Measurements from ENCODE around the gene RASA1. TPM values are rescaled to one million over a fixed set of nuclear protein-coding genes. Genes with fewer than 3 reads are reported as not detected.
"Not testable (repeated sequence)": the region's sequence is repeated elsewhere in the genome, so short reads cannot be mapped to it uniquely, and the experiment has no call there.

RASA1 gene
- total RNA-seq, 4 donors from 2014 or later = 23.8 to 27.2 (median 26.0) TPM

DNA sequence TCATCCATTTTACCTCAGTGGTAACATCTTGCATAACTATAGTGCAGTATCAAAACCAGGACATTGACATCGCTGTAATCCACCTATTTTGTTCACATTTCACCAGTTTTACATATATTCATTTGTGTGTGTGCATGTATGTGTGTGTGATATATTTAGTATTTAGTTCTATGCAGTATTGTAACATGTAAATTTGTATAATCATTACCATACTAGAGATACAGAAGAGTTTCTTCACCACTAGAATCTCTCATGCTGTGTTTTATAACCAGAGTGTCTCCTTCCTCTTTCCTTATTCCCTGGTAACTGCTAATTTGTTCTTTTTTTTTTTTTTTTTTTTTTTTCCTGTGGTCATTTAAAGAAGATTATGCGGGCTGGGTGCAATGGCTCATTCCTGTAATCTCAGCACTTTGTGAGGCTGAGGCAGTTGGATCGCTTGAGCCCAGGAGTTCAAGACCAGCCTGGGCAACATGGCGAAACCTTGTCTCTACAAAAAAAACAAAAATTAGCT, 11.0 kb downstream of the RASA1 start:
- Histone ChIP-seq H3K36me3 (peaks cover 0 to 4% of the 10 kb centered on the region in 2 donors), H3K4me3 (no peak overlapping the region), H3K4me1 (peaks cover 0 to 17% (median 0%) of the 10 kb centered on the region in 3 donors), H3K9me3 (no peaks in the 10 kb centered on the region), H3K27me3 (no peaks in the 10 kb centered on the region), H3K27ac (no peak overlapping the region)
- TF ChIP-seq, protein P1, sequence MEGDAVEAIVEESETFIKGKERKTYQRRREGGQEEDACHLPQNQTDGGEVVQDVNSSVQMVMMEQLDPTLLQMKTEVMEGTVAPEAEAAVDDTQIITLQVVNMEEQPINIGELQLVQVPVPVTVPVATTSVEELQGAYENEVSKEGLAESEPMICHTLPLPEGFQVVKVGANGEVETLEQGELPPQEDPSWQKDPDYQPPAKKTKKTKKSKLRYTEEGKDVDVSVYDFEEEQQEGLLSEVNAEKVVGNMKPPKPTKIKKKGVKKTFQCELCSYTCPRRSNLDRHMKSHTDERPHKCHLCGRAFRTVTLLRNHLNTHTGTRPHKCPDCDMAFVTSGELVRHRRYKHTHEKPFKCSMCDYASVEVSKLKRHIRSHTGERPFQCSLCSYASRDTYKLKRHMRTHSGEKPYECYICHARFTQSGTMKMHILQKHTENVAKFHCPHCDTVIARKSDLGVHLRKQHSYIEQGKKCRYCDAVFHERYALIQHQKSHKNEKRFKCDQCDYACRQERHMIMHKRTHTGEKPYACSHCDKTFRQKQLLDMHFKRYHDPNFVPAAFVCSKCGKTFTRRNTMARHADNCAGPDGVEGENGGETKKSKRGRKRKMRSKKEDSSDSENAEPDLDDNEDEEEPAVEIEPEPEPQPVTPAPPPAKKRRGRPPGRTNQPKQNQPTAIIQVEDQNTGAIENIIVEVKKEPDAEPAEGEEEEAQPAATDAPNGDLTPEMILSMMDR (IDR thresholded peaks at IDR 0.05) = no peak
- TF ChIP-seq EP300 (IDR thresholded peaks at IDR 0.05) = no peak
- no peak for TF ChIP-seq POLR2AphosphoS5 (IDR thresholded peaks at IDR 0.05)
- no peak for TF ChIP-seq POLR2A (IDR thresholded peaks at IDR 0.05)
- ATAC-seq = no peak
- WGBS, 2 donors (ENCODE audit: low coverage in 1 of 2) = 100% methylated on average over 1 to 2 of the region's 4 CpGs

- H3K27me3 ChIP-seq = no peaks in the 10 kb centered on the region
- H3K4me1 ChIP-seq = peaks cover 0 to 9% (median 0%) of the 10 kb centered on the region in 3 donors
- 71 to 92% methylated on average over 1 to 2 of the region's 2 CpGs for WGBS, 2 donors (ENCODE audit: low coverage in 1 of 2)
- ATAC-seq = no peak
- no peaks in the 10 kb centered on the region for H3K9me3 ChIP-seq
- no peak for TF ChIP-seq POLR2A (IDR thresholded peaks at IDR 0.05)
- TF ChIP-seq, protein P1 (IDR thresholded peaks at IDR 0.05) = no peak
- no peak for TF ChIP-seq EP300 (IDR thresholded peaks at IDR 0.05)
- TF ChIP-seq POLR2AphosphoS5 (IDR thresholded peaks at IDR 0.05) = no peak
- no peak overlapping the region for H3K4me3 ChIP-seq
- no peak overlapping the region for H3K27ac ChIP-seq
- H3K36me3 ChIP-seq = peaks cover 0 to 6% of the 10 kb centered on the region in 2 donors
Observed at GRCh38 chr5:87282269-87282668, 14.6 kb downstream of the RASA1 start.

DNA sequence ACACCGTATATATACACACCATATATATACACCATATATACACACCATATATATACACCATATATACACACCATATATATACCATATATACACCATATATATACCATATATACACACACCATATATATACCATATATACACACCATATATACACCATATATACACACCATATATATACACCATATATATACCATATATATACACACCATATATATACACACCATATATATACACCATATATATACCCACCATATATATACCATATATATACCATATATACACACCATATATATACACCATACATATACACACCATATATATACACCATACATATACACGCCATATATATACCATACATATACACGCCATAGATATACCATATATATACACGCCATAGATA, 19.6 kb downstream of the RASA1 start:
- ATAC-seq, H3K4me1 ChIP-seq, H3K4me3 ChIP-seq, H3K27ac ChIP-seq, H3K27me3 ChIP-seq, H3K9me3 ChIP-seq: not testable (repeated sequence)
- H3K36me3 ChIP-seq = peaks cover 0 to 11% of the 10 kb centered on the region in 2 donors
- WGBS, 2 donors (ENCODE audit: low coverage in 1 of 2) = 93 to 99% methylated on average over 4 of the region's 4 CpGs

DNA sequence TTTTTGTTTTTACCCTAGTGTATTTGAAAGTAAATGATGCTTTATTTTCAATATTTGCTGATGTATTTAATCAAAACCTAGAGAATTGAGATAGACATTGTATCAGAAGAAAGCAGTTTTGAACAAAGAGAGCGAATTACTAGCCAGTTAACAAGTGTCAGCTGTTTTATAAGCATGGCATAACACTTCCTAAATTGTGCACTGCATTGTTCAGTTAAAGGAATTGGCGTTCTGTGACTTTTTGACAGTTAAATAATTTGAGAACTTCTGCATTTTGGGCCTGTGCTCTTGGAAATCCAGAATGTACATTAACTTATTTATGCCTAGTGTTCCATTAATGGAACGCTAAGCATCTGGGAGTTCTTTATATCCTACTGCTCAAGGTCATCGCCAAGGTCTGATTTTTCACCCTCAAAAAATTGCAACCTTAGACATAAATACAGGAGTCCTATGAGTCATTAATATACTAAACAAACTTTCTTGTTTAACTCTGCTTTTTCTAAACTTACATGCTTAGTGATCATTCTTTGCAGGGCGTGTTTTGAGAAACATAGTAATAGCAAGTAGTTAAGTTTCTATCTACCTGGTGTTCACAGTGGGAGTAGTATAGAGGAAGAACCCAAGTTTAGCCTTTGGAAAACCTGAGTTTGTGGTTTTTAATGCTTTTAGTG, 31.1 kb downstream of the RASA1 start:
- TF ChIP-seq, protein P1 (IDR thresholded peaks at IDR 0.05) = no peak
- Histone ChIP-seq H3K27me3 (no peaks in the 10 kb centered on the region), H3K36me3 (peaks cover 0 to 2% of the 10 kb centered on the region in 2 donors), H3K9me3 (no peaks in the 10 kb centered on the region), H3K4me3 (no peak overlapping the region), H3K27ac (no peak overlapping the region), H3K4me1 (peaks cover 0 to 26% (median 0%) of the 10 kb centered on the region in 3 donors)
- 81 to 82% methylated on average over 5 of the region's 5 CpGs for WGBS, 2 donors (ENCODE audit: low coverage in 1 of 2)
- no peak for ATAC-seq

GRCh38 chr5:87300176-87300575, 32.5 kb downstream of the RASA1 start:
- ATAC-seq = no peak
- no peak overlapping the region for H3K4me3 ChIP-seq
- H3K27ac ChIP-seq = no peak overlapping the region
- no peak for TF ChIP-seq EP300 (IDR thresholded peaks at IDR 0.05)
- no peak for TF ChIP-seq POLR2AphosphoS5 (IDR thresholded peaks at IDR 0.05)
- TF ChIP-seq, protein P1 (IDR thresholded peaks at IDR 0.05) = no peak
- TF ChIP-seq POLR2A (IDR thresholded peaks at IDR 0.05) = no peak
- no peaks in the 10 kb centered on the region for H3K9me3 ChIP-seq
- H3K27me3 ChIP-seq = no peaks in the 10 kb centered on the region
- peaks cover 0 to 11% of the 10 kb centered on the region in 2 donors for H3K36me3 ChIP-seq
- peaks cover 0 to 26% (median 0%) of the 10 kb centered on the region in 3 donors for H3K4me1 ChIP-seq
- WGBS, 2 donors (ENCODE audit: low coverage in 1 of 2) = 96% methylated on average over 6 of the region's 6 CpGs
